Nephron progenitor cell (in vitro differentiated cells): Measurements from ENCODE around the gene C1QTNF3.

Source experiments
- DNase-seq: peaks from one replicate; pipeline ENCODE4 v3.0.0; 2021
- H3K27ac Mint-ChIP-seq: 2 replicates; pipeline ENCODE4 v1.8.0; 2021; ENCODE audit warnings: mild to moderate bottlenecking, moderate library complexity, mixed read lengths
- H3K27me3 Mint-ChIP-seq: 2 replicates; pipeline ENCODE4 v1.8.0; 2021; ENCODE audit warnings: mild to moderate bottlenecking, low read depth, mixed read lengths; ENCODE audit not compliant: poor library complexity
- H3K36me3 Mint-ChIP-seq: 2 replicates; pipeline ENCODE4 v1.8.0; 2021; ENCODE audit warnings: low read depth, mixed read lengths
- H3K4me1 Mint-ChIP-seq: 2 replicates; pipeline ENCODE4 v1.8.0; 2021; ENCODE audit warnings: mixed read lengths
- H3K4me3 Mint-ChIP-seq: 2 replicates; pipeline ENCODE4 v1.8.0; 2021; ENCODE audit warnings: mild to moderate bottlenecking, moderate library complexity, mixed read lengths
- H3K9me3 Mint-ChIP-seq: 2 replicates; pipeline ENCODE4 v1.8.0; 2021; ENCODE audit warnings: mild to moderate bottlenecking, moderate library complexity, mixed read lengths
- TF ChIP-seq, protein P1 (sequence below): fragments of 200-600 bp; sonication (generic); IDR thresholded peaks from 2 replicates; pipeline ENCODE4 v1.5.0; 2021; ENCODE audit warnings: antibody characterized with exemption

The C1QTNF3 gene

DNA sequence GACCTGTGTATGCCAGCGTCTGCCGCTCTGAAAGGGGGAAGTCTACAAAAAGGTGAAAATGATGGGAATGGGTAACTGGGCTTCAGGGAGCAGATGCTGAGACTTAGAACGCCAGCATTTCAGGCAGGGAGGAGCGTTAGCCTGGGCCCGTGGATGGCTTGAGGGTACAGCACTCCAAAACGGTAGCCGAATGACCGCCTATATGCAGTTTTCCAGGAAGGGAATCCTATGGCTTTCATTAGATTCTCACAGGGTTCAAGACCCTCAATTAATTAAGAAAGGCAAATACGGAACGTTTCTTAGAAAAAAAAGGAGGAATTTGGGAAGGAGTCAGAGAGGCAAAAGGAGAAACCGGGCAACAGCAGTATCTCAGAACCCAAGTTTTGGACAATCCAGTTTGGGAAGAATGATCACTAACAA lies 35.8 kb downstream of the C1QTNF3 start:
- H3K27me3 Mint-ChIP-seq, result peaks cover 2% of the 10 kb centered on the region
- H3K27ac Mint-ChIP-seq, result peak overlapping the region; percentile 93
- TF ChIP-seq, protein P1, sequence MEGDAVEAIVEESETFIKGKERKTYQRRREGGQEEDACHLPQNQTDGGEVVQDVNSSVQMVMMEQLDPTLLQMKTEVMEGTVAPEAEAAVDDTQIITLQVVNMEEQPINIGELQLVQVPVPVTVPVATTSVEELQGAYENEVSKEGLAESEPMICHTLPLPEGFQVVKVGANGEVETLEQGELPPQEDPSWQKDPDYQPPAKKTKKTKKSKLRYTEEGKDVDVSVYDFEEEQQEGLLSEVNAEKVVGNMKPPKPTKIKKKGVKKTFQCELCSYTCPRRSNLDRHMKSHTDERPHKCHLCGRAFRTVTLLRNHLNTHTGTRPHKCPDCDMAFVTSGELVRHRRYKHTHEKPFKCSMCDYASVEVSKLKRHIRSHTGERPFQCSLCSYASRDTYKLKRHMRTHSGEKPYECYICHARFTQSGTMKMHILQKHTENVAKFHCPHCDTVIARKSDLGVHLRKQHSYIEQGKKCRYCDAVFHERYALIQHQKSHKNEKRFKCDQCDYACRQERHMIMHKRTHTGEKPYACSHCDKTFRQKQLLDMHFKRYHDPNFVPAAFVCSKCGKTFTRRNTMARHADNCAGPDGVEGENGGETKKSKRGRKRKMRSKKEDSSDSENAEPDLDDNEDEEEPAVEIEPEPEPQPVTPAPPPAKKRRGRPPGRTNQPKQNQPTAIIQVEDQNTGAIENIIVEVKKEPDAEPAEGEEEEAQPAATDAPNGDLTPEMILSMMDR, result no peak
- no peak for DNase-seq
- H3K4me1 Mint-ChIP-seq, result peaks cover 75% of the 10 kb centered on the region
- peaks cover 34% of the 10 kb centered on the region for H3K36me3 Mint-ChIP-seq
- no peaks in the 10 kb centered on the region for H3K9me3 Mint-ChIP-seq
- peak overlapping the region; percentile 89 for H3K4me3 Mint-ChIP-seq

DNA sequence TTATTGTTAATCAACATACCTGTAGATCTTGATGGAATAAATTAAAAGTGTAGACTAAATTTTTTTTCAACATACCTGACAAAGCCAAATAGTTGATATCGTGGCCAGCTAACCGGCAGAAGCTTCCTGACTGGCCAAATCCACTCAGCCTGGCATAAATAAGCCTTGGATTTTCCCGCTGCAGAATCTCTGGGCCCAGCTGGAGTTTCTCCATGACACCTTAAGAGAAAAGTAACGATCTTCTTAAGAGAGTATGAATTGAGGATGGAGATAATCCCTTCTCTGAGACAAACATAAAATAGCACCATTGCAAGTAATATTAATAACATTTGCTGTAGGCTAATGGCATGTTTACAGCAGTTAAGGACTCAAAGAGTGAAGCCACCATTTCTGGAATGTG lies 37.3 kb downstream of the C1QTNF3 start:
- TF ChIP-seq, protein P1, result no peak
- peaks cover 2% of the 10 kb centered on the region for H3K27me3 Mint-ChIP-seq
- H3K9me3 Mint-ChIP-seq, result no peaks in the 10 kb centered on the region
- peak overlapping the region; percentile 89 for H3K4me3 Mint-ChIP-seq
- DNase-seq, result no peak
- no peak overlapping the region for H3K27ac Mint-ChIP-seq
- H3K36me3 Mint-ChIP-seq, result peaks cover 34% of the 10 kb centered on the region
- H3K4me1 Mint-ChIP-seq, result peaks cover 87% of the 10 kb centered on the region

DNA sequence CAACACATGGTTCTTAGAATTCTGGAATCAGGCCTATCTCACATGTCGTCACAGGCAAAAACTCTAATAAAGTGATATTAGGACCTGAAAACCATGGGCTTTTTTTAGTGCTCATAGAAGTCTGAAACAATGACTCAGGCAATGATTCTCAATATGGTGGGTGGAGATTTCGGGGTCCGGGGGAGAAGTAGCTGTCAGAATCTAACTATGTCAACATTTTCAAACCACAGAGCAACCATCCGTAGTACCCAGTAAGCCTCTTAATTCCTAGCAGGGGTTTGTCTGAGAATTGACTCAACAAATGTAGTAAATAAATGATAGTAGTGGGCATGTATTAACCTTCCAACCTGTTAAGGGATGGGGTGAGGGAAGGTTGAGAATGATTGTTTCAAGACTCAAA lies 37.8 kb downstream of the C1QTNF3 start:
- H3K27me3 Mint-ChIP-seq, result peaks cover 2% of the 10 kb centered on the region
- H3K9me3 Mint-ChIP-seq, result no peaks in the 10 kb centered on the region
- peaks cover 87% of the 10 kb centered on the region for H3K4me1 Mint-ChIP-seq
- no peak for DNase-seq
- no peak overlapping the region for H3K4me3 Mint-ChIP-seq
- TF ChIP-seq, protein P1, result no peak
- H3K27ac Mint-ChIP-seq, result no peak overlapping the region
- peaks cover 34% of the 10 kb centered on the region for H3K36me3 Mint-ChIP-seq

DNA sequence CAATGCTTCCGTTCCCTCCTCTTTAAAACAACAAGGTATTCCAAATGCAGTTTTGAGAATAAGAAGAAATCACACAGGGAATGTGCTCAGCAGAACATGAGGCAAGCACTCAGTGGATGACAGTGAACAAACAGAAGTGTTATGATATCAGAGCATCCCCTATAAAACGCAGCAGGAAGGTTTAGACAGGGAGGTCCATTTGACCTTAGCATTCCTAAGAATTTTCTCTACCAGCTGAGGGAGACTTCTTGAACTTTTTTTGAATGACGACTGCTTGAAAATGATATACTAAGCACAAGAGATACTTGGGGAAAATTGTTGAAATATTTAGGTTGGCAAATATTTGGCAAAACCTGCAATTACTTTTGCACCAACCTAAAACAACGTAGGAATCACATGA lies 39.1 kb downstream of the C1QTNF3 start:
- TF ChIP-seq, protein P1, result no peak
- peaks cover 79% of the 10 kb centered on the region for H3K4me1 Mint-ChIP-seq
- H3K27ac Mint-ChIP-seq, result no peak overlapping the region
- no peaks in the 10 kb centered on the region for H3K9me3 Mint-ChIP-seq
- no peak overlapping the region for H3K4me3 Mint-ChIP-seq
- H3K36me3 Mint-ChIP-seq, result peaks cover 38% of the 10 kb centered on the region
- DNase-seq, result no peak
- H3K27me3 Mint-ChIP-seq, result peaks cover 2% of the 10 kb centered on the region

DNA sequence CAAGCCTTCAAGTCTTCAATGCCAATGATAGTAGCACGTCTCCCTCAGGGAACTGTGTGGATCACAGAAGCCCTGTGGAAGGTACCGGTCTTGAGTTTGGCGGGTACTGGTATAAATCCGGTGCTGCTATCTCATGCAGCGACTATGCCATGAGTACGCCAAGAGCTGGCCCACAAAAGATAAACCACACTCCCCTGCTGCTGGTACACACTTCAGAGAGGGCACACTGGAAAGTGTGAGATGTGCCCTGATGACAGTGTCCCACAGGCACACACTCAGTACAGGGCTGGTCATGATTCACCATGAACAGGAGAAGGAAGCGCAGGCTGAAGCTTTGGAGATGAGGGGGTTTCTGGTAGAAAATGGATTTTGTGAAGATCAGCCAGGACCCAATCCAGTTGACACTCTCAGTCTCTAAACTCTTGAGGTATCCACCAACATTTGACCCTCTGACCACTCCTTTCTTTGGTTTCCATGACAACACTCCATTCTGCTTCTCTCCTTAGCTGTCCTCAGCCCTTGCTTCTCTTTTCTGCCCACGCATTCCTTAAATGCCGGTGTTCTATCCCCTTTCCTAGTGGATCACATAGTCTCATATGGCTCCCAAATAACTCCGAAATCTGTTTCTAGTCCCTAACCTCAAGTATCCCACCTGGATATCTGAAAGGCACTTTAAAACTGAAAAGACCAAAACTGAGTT lies 40.2 kb downstream of the C1QTNF3 start:
- no peak overlapping the region for H3K27ac Mint-ChIP-seq
- peaks cover 2% of the 10 kb centered on the region for H3K27me3 Mint-ChIP-seq
- H3K4me1 Mint-ChIP-seq, result peaks cover 71% of the 10 kb centered on the region
- TF ChIP-seq, protein P1, result no peak
- DNase-seq, result no peak
- H3K9me3 Mint-ChIP-seq, result no peaks in the 10 kb centered on the region
- H3K4me3 Mint-ChIP-seq, result no peak overlapping the region
- H3K36me3 Mint-ChIP-seq, result peaks cover 50% of the 10 kb centered on the region

DNA sequence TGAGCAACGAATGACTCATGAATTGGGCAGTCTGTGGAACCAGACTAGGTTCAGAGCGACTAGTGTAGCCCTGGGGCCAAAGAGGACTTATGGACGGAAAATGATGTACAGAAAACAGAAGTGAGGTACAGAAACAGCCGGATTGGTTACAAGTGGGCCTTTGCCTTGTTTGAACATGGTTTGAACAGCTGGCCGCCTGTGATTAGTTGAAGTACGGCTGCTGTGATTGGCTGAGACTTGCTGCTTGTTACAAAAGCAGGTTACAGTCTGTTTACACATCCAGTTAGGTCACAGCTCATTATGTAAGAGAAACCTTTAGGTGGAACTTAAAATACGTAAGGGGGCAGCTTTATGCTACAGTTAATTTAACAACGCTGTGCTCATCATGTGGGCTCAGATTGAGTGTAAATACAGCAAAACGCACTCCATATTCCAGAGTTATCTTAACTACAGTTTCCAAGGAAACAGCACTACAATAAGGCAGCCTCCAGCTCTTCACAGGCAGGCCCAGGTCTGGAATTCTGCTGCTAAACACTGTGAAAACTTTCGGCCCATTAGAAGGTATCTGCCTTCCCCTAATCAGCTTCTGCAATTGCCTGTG lies 41.7 kb downstream of the C1QTNF3 start:
- Mint-ChIP-seq H3K27ac (peak overlapping the region; percentile 95), H3K4me1 (peaks cover 68% of the 10 kb centered on the region), H3K9me3 (no peaks in the 10 kb centered on the region), H3K36me3 (peaks cover 57% of the 10 kb centered on the region), H3K4me3 (no peak overlapping the region), H3K27me3 (peaks cover 2% of the 10 kb centered on the region)
- no peak for DNase-seq
- TF ChIP-seq, protein P1, result no peak
